Cerebellar cortex (tissue), 1 donor: ENCODE data around the gene EZR.

Experiments used
- DNase-seq: peaks from one replicate; pipeline ENCODE4 v3.0.0-alpha.2; 2015; ENCODE audit warnings: low spot score

The EZR gene

GRCh38 chr6:158817728-158818580 lies 1.2 kb downstream of the EZR start:
- DNase-seq, result peak; percentile 31

- DNase-seq, result no peak
Observed at GRCh38 chr6:158816803-158817727, 2.1 kb downstream of the EZR start.

GRCh38 chr6:158816329-158816728 lies 2.8 kb downstream of the EZR start:
- DNase-seq, result no peak

GRCh38 chr6:158815907-158816306 lies 3.3 kb downstream of the EZR start:
- no peak for DNase-seq

- no peak for DNase-seq
Observed at GRCh38 chr6:158815379-158815724, 3.8 kb downstream of the EZR start.

GRCh38 chr6:158813032-158813431 lies 6.1 kb downstream of the EZR start:
- no peak for DNase-seq

- DNase-seq, result no peak
Observed at GRCh38 chr6:158812611-158813010, 6.6 kb downstream of the EZR start.

GRCh38 chr6:158810155-158811095 lies 8.7 kb downstream of the EZR start:
- no peak for DNase-seq

- DNase-seq, result no peak
Observed at GRCh38 chr6:158808941-158809678, 10.1 kb downstream of the EZR start.

GRCh38 chr6:158808442-158808833 lies 10.7 kb downstream of the EZR start:
- DNase-seq, result no peak

- no peak for DNase-seq
Observed at GRCh38 chr6:158807515-158808441, 11.4 kb downstream of the EZR start.

- no peak for DNase-seq
Observed at GRCh38 chr6:158805698-158806377, 13.3 kb downstream of the EZR start.

GRCh38 chr6:158804207-158804606 lies 15.0 kb downstream of the EZR start:
- DNase-seq, result no peak

- DNase-seq, result no peak
Observed at GRCh38 chr6:158803733-158804143, 15.4 kb downstream of the EZR start.

GRCh38 chr6:158801655-158802294 lies 17.4 kb downstream of the EZR start:
- no peak for DNase-seq

GRCh38 chr6:158799051-158799792 lies 19.9 kb downstream of the EZR start:
- peak; percentile 86 for DNase-seq

GRCh38 chr6:158798311-158798710 lies 20.9 kb downstream of the EZR start:
- no peak for DNase-seq
